ENCODE measurements around the gene BLZF1. TPM values are rescaled to one million over a fixed set of nuclear protein-coding genes. Genes with fewer than 3 reads are reported as not detected.

Gene BLZF1
- 10 to 100 TPM; 11.4 to 33.5 (median 23.1) TPM for total RNA-seq

- DNase-seq (peak; percentile 96 to 97), ATAC-seq (ENCODE audit: low FRiP score in 2 of 2) (peak; percentile 99 to 100)
- no peak for TF ChIP-seq CTCF (IDR thresholded peaks at IDR 0.05)
- TF ChIP-seq EP300 (IDR thresholded peaks at IDR 0.05): peak in 1 of 4 donors; percentile 16
- TF ChIP-seq POLR2A (IDR thresholded peaks at IDR 0.05): peak in 2 of 4 donors; percentile 25 to 56
- peak; percentile 61 to 66 for TF ChIP-seq POLR2AphosphoS5 (IDR thresholded peaks at IDR 0.05)
- Histone ChIP-seq H3K4me1 (peaks cover 6 to 31% (median 23%) of the 10 kb centered on the region in 4 donors), H3K9me3 (no peaks in the 10 kb centered on the region), H3K27ac (peak within 1 kb of the TSS; percentile 78 to 89 (median 84)), H3K36me3 (peaks cover 4 to 24% (median 10%) of the 10 kb centered on the region in 4 donors), H3K4me3 (peak within 1 kb of the TSS; percentile 66 to 80 (median 67)), H3K27me3 (no peaks in the 10 kb centered on the region)
- 0 to 1% methylated on average over 29 to 36 of the region's 37 CpGs for WGBS, 2 donors
These were observed at the start of gene BLZF1, which contains the start of gene NME7 for GRCh38 chr1:169367686-169368405. TSS of gene BLZF1 (plus strand) at chr1:169368195. CDS start at chr1:169369523, 1,328 bp downstream. TSS of gene NME7 (minus strand) at chr1:169367797. CDS start at chr1:169367710, 87 bp downstream.

- Histone ChIP-seq H3K4me1 (no peaks in the 10 kb centered on the region), H3K27ac (no peak overlapping the region), H3K27me3 (no peaks in the 10 kb centered on the region), H3K9me3 (no peaks in the 10 kb centered on the region), H3K4me3 (no peak overlapping the region), H3K36me3 (peaks cover 0 to 3% (median 0%) of the 10 kb centered on the region in 4 donors)
- no peak for TF ChIP-seq POLR2A (IDR thresholded peaks at IDR 0.05)
- no peak for TF ChIP-seq CTCF (IDR thresholded peaks at IDR 0.05)
- no peak for TF ChIP-seq POLR2AphosphoS5 (IDR thresholded peaks at IDR 0.05)
- TF ChIP-seq EP300 (IDR thresholded peaks at IDR 0.05): no peak
- DNase-seq (no peak), ATAC-seq (ENCODE audit: low FRiP score in 2 of 2) (no peak)
- WGBS, 2 donors: 95 to 97% methylated on average over 3 of the region's 3 CpGs
These were observed 49.3 kb upstream of the BLZF1 start for GRCh38 chr1:169318536-169319244.

- DNase-seq: no peak
- WGBS, 2 donors: 85 to 88% methylated on average over 1 of the region's 1 CpG
- H3K27me3 ChIP-seq: no peaks in the 10 kb centered on the region
- no peak for ATAC-seq (ENCODE audit: low FRiP score in 2 of 2)
- TF ChIP-seq EP300 (IDR thresholded peaks at IDR 0.05) (no peak), POLR2AphosphoS5 (IDR thresholded peaks at IDR 0.05) (no peak), POLR2A (IDR thresholded peaks at IDR 0.05) (no peak), CTCF (IDR thresholded peaks at IDR 0.05) (no peak)
- no peaks in the 10 kb centered on the region for H3K4me1 ChIP-seq
- H3K36me3 ChIP-seq: peaks cover 0 to 3% (median 0%) of the 10 kb centered on the region in 4 donors
- H3K27ac ChIP-seq: no peak overlapping the region
- no peak overlapping the region for H3K4me3 ChIP-seq
- H3K9me3 ChIP-seq: no peaks in the 10 kb centered on the region
These were observed 46.5 kb upstream of the BLZF1 start for GRCh38 chr1:169321539-169321938.

GRCh38 chr1:169322138-169322537, 45.9 kb upstream of the BLZF1 start:
- Histone ChIP-seq H3K4me3 (no peak overlapping the region), H3K27me3 (no peaks in the 10 kb centered on the region), H3K4me1 (no peaks in the 10 kb centered on the region), H3K27ac (no peak overlapping the region), H3K36me3 (peaks cover 0 to 3% (median 0%) of the 10 kb centered on the region in 4 donors), H3K9me3 (no peaks in the 10 kb centered on the region)
- TF ChIP-seq CTCF (IDR thresholded peaks at IDR 0.05) (no peak), POLR2AphosphoS5 (IDR thresholded peaks at IDR 0.05) (no peak), POLR2A (IDR thresholded peaks at IDR 0.05) (no peak), EP300 (IDR thresholded peaks at IDR 0.05) (no peak)
- ATAC-seq (ENCODE audit: low FRiP score in 2 of 2): no peak
- 92 to 95% methylated on average over 3 of the region's 3 CpGs for WGBS, 2 donors
- no peak for DNase-seq

All from upper lobe of left lung (tissue), 6 donors.